ENCODE measurements around the gene ABLIM1.

DNA sequence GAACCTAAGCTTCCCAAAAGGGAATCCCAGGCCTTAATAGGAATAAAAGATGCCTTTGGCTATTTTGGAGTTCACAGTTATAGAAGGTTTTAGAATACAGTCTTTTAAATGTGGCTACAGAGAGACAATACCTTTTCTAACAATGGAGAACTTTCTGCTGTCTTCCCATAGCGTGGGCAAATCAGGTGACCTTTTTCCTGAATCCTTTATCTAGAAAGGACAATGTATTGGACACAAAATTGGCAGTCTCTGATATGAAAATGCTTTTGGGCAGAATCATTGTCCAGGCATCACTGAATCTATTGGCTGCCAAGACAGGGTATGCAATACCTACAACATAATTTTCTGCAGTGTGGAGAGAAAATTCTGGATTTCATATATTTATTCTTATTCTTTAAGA lies 7.8 kb upstream of the ABLIM1 start:
- TF ChIP-seq POLR2AphosphoS5 (IDR thresholded peaks at IDR 0.05): no peak
- TF ChIP-seq, protein P1, sequence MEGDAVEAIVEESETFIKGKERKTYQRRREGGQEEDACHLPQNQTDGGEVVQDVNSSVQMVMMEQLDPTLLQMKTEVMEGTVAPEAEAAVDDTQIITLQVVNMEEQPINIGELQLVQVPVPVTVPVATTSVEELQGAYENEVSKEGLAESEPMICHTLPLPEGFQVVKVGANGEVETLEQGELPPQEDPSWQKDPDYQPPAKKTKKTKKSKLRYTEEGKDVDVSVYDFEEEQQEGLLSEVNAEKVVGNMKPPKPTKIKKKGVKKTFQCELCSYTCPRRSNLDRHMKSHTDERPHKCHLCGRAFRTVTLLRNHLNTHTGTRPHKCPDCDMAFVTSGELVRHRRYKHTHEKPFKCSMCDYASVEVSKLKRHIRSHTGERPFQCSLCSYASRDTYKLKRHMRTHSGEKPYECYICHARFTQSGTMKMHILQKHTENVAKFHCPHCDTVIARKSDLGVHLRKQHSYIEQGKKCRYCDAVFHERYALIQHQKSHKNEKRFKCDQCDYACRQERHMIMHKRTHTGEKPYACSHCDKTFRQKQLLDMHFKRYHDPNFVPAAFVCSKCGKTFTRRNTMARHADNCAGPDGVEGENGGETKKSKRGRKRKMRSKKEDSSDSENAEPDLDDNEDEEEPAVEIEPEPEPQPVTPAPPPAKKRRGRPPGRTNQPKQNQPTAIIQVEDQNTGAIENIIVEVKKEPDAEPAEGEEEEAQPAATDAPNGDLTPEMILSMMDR (IDR thresholded peaks at IDR 0.05): no peak
- no peak for TF ChIP-seq POLR2A (IDR thresholded peaks at IDR 0.05)
- TF ChIP-seq EP300 (IDR thresholded peaks at IDR 0.05): no peak
